ENCODE results near the gene LSM3.

The LSM3 gene

GRCh38 chr3:14210843-14211594 lies 32.4 kb downstream of the LSM3 start:
- Histone ChIP-seq H3K27ac (ENCODE audit: low read depth, low read length) (no peak overlapping the region), H3K4me1 (ENCODE audit: control insufficient read depth, insufficient read depth, low read length) (no peaks in the 10 kb centered on the region), H3K36me3 (ENCODE audit: control insufficient read depth, insufficient read depth, low read length) (no peaks in the 10 kb centered on the region), H3K9ac (ENCODE audit: low read length) (no peak overlapping the region), H3K4me3 (ENCODE audit: low read length) (no peak overlapping the region), H3K27me3 (ENCODE audit: control insufficient read depth, insufficient read depth, low read length) (no peaks in the 10 kb centered on the region)

- Histone ChIP-seq H3K4me1 (ENCODE audit: control insufficient read depth, insufficient read depth, low read length) (no peaks in the 10 kb centered on the region), H3K36me3 (ENCODE audit: control insufficient read depth, insufficient read depth, low read length) (no peaks in the 10 kb centered on the region), H3K4me3 (ENCODE audit: low read length) (no peak overlapping the region), H3K27me3 (ENCODE audit: control insufficient read depth, insufficient read depth, low read length) (no peaks in the 10 kb centered on the region), H3K27ac (ENCODE audit: low read depth, low read length) (no peak overlapping the region), H3K9ac (ENCODE audit: low read length) (no peak overlapping the region)
Observed at GRCh38 chr3:14211621-14212020, 33.0 kb downstream of the LSM3 start.

- H3K9ac ChIP-seq (ENCODE audit: low read length), result no peak overlapping the region
- no peaks in the 10 kb centered on the region for H3K4me1 ChIP-seq (ENCODE audit: control insufficient read depth, insufficient read depth, low read length)
- H3K27me3 ChIP-seq (ENCODE audit: control insufficient read depth, insufficient read depth, low read length), result no peaks in the 10 kb centered on the region
- no peak overlapping the region for H3K4me3 ChIP-seq (ENCODE audit: low read length)
- H3K27ac ChIP-seq (ENCODE audit: low read depth, low read length), result no peak overlapping the region
- H3K36me3 ChIP-seq (ENCODE audit: control insufficient read depth, insufficient read depth, low read length), result no peaks in the 10 kb centered on the region
Observed at GRCh38 chr3:14212032-14212431, 33.4 kb downstream of the LSM3 start.

- no peak overlapping the region for H3K27ac ChIP-seq (ENCODE audit: low read depth, low read length)
- no peaks in the 10 kb centered on the region for H3K4me1 ChIP-seq (ENCODE audit: control insufficient read depth, insufficient read depth, low read length)
- H3K4me3 ChIP-seq (ENCODE audit: low read length), result no peak overlapping the region
- H3K27me3 ChIP-seq (ENCODE audit: control insufficient read depth, insufficient read depth, low read length), result no peaks in the 10 kb centered on the region
- H3K9ac ChIP-seq (ENCODE audit: low read length), result no peak overlapping the region
- no peaks in the 10 kb centered on the region for H3K36me3 ChIP-seq (ENCODE audit: control insufficient read depth, insufficient read depth, low read length)
Observed at GRCh38 chr3:14213066-14213774, 34.6 kb downstream of the LSM3 start.

GRCh38 chr3:14214764-14215163 lies 36.1 kb downstream of the LSM3 start:
- no peaks in the 10 kb centered on the region for H3K4me1 ChIP-seq (ENCODE audit: control insufficient read depth, insufficient read depth, low read length)
- H3K36me3 ChIP-seq (ENCODE audit: control insufficient read depth, insufficient read depth, low read length), result no peaks in the 10 kb centered on the region
- H3K4me3 ChIP-seq (ENCODE audit: low read length), result no peak overlapping the region
- no peak overlapping the region for H3K9ac ChIP-seq (ENCODE audit: low read length)
- no peak overlapping the region for H3K27ac ChIP-seq (ENCODE audit: low read depth, low read length)
- no peaks in the 10 kb centered on the region for H3K27me3 ChIP-seq (ENCODE audit: control insufficient read depth, insufficient read depth, low read length)

GRCh38 chr3:14216257-14217048 lies 37.8 kb downstream of the LSM3 start:
- Histone ChIP-seq H3K9ac (ENCODE audit: low read length) (no peak overlapping the region), H3K4me3 (ENCODE audit: low read length) (no peak overlapping the region), H3K27me3 (ENCODE audit: control insufficient read depth, insufficient read depth, low read length) (no peaks in the 10 kb centered on the region), H3K36me3 (ENCODE audit: control insufficient read depth, insufficient read depth, low read length) (no peaks in the 10 kb centered on the region), H3K27ac (ENCODE audit: low read depth, low read length) (no peak overlapping the region), H3K4me1 (ENCODE audit: control insufficient read depth, insufficient read depth, low read length) (no peaks in the 10 kb centered on the region)

- H3K9ac ChIP-seq (ENCODE audit: low read length), result no peak overlapping the region
- H3K4me1 ChIP-seq (ENCODE audit: control insufficient read depth, insufficient read depth, low read length), result no peaks in the 10 kb centered on the region
- no peaks in the 10 kb centered on the region for H3K36me3 ChIP-seq (ENCODE audit: control insufficient read depth, insufficient read depth, low read length)
- no peaks in the 10 kb centered on the region for H3K27me3 ChIP-seq (ENCODE audit: control insufficient read depth, insufficient read depth, low read length)
- no peak overlapping the region for H3K27ac ChIP-seq (ENCODE audit: low read depth, low read length)
- no peak overlapping the region for H3K4me3 ChIP-seq (ENCODE audit: low read length)
Observed at GRCh38 chr3:14218355-14218754, 39.7 kb downstream of the LSM3 start.

- H3K4me3 ChIP-seq (ENCODE audit: low read length), result no peak overlapping the region
- no peaks in the 10 kb centered on the region for H3K4me1 ChIP-seq (ENCODE audit: control insufficient read depth, insufficient read depth, low read length)
- no peaks in the 10 kb centered on the region for H3K27me3 ChIP-seq (ENCODE audit: control insufficient read depth, insufficient read depth, low read length)
- no peak overlapping the region for H3K9ac ChIP-seq (ENCODE audit: low read length)
- no peaks in the 10 kb centered on the region for H3K36me3 ChIP-seq (ENCODE audit: control insufficient read depth, insufficient read depth, low read length)
- no peak overlapping the region for H3K27ac ChIP-seq (ENCODE audit: low read depth, low read length)
Observed at GRCh38 chr3:14220933-14221332, 42.3 kb downstream of the LSM3 start.

- H3K27me3 ChIP-seq (ENCODE audit: control insufficient read depth, insufficient read depth, low read length), result no peaks in the 10 kb centered on the region
- no peaks in the 10 kb centered on the region for H3K4me1 ChIP-seq (ENCODE audit: control insufficient read depth, insufficient read depth, low read length)
- no peak overlapping the region for H3K9ac ChIP-seq (ENCODE audit: low read length)
- no peak overlapping the region for H3K27ac ChIP-seq (ENCODE audit: low read depth, low read length)
- no peaks in the 10 kb centered on the region for H3K36me3 ChIP-seq (ENCODE audit: control insufficient read depth, insufficient read depth, low read length)
- H3K4me3 ChIP-seq (ENCODE audit: low read length), result no peak overlapping the region
Observed at GRCh38 chr3:14221902-14222301, 43.3 kb downstream of the LSM3 start.

- Histone ChIP-seq H3K4me1 (ENCODE audit: control insufficient read depth, insufficient read depth, low read length) (no peaks in the 10 kb centered on the region), H3K27me3 (ENCODE audit: control insufficient read depth, insufficient read depth, low read length) (no peaks in the 10 kb centered on the region), H3K36me3 (ENCODE audit: control insufficient read depth, insufficient read depth, low read length) (no peaks in the 10 kb centered on the region), H3K27ac (ENCODE audit: low read depth, low read length) (no peak overlapping the region), H3K4me3 (ENCODE audit: low read length) (no peak overlapping the region), H3K9ac (ENCODE audit: low read length) (no peak overlapping the region)
Observed at GRCh38 chr3:14222457-14222856, 43.8 kb downstream of the LSM3 start.

- H3K27me3 ChIP-seq (ENCODE audit: control insufficient read depth, insufficient read depth, low read length), result no peaks in the 10 kb centered on the region
- H3K36me3 ChIP-seq (ENCODE audit: control insufficient read depth, insufficient read depth, low read length), result no peaks in the 10 kb centered on the region
- no peak overlapping the region for H3K4me3 ChIP-seq (ENCODE audit: low read length)
- H3K27ac ChIP-seq (ENCODE audit: low read depth, low read length), result no peak overlapping the region
- no peak overlapping the region for H3K9ac ChIP-seq (ENCODE audit: low read length)
- no peaks in the 10 kb centered on the region for H3K4me1 ChIP-seq (ENCODE audit: control insufficient read depth, insufficient read depth, low read length)
Observed at GRCh38 chr3:14222900-14223594, 44.4 kb downstream of the LSM3 start.

- Histone ChIP-seq H3K27ac (ENCODE audit: low read depth, low read length) (no peak overlapping the region), H3K4me3 (ENCODE audit: low read length) (no peak overlapping the region), H3K9ac (ENCODE audit: low read length) (no peak overlapping the region), H3K27me3 (ENCODE audit: control insufficient read depth, insufficient read depth, low read length) (no peaks in the 10 kb centered on the region), H3K36me3 (ENCODE audit: control insufficient read depth, insufficient read depth, low read length) (no peaks in the 10 kb centered on the region), H3K4me1 (ENCODE audit: control insufficient read depth, insufficient read depth, low read length) (no peaks in the 10 kb centered on the region)
Observed at GRCh38 chr3:14223595-14223994, 45.0 kb downstream of the LSM3 start.

All from rectal smooth muscle tissue (tissue), 1 donor.